Smooth muscle cell of the brain vasculature (primary cell): Measurements from ENCODE around the gene SRP9.
A peak's percentile ranks its signal among the peaks of the same experiment; 100 is the strongest.
"Not testable (repeated sequence)": the region's sequence is repeated elsewhere in the genome, so short reads cannot be mapped to it uniquely, and the experiment has no call there.

ENCODE experiments used
- DNase-seq: peaks from one replicate; pipeline ENCODE4 v3.0.0-alpha.2; 2012; ENCODE audit warnings: low read depth, low spot score

The SRP9 gene

GRCh38 chr1:225774281-225775147 is 3.1 kb upstream of the SRP9 start:
- DNase-seq, result no peak

GRCh38 chr1:225776294-225776693 is 1.3 kb upstream of the SRP9 start:
- no peak for DNase-seq

GRCh38 chr1:225777058-225777582 is 506 bp upstream of the SRP9 start:
- DNase-seq, result no peak

GRCh38 chr1:225778337-225778669 is 677 bp downstream of the SRP9 start:
- DNase-seq, result no peak

GRCh38 chr1:225779165-225779564 is 1.5 kb downstream of the SRP9 start:
- DNase-seq, result not testable (repeated sequence)

- no peak for DNase-seq
These were observed 2.5 kb downstream of the SRP9 start for GRCh38 chr1:225780134-225780533.

- no peak for DNase-seq
These were observed 3.0 kb downstream of the SRP9 start for GRCh38 chr1:225780630-225781029.

GRCh38 chr1:225789142-225789541 is 11.5 kb downstream of the SRP9 start:
- DNase-seq, result not testable (repeated sequence)

GRCh38 chr1:225794954-225795353 is 17.3 kb downstream of the SRP9 start:
- no peak for DNase-seq

- not testable (repeated sequence) for DNase-seq
These were observed 18.5 kb downstream of the SRP9 start for GRCh38 chr1:225796097-225796496.

- DNase-seq, result not testable (repeated sequence)
These were observed 23.5 kb downstream of the SRP9 start for GRCh38 chr1:225801146-225801545.

GRCh38 chr1:225806249-225806648 is 28.6 kb downstream of the SRP9 start:
- no peak for DNase-seq

GRCh38 chr1:225806736-225807135 is 29.1 kb downstream of the SRP9 start:
- not testable (repeated sequence) for DNase-seq

GRCh38 chr1:225808136-225808535 is 30.5 kb downstream of the SRP9 start:
- DNase-seq, result no peak

GRCh38 chr1:225809842-225810578 is 32.4 kb downstream of the SRP9 start, which contains the start of gene EPHX1:
Gene EPHX1, plus strand, starts transcription at chr1:225810124. Its CDS starts 18,606 bp downstream, at chr1:225828730.
- DNase-seq, result peak; percentile 62

- DNase-seq, result not testable (repeated sequence)
These were observed 33.2 kb downstream of the SRP9 start for GRCh38 chr1:225810579-225811538.

- no peak for DNase-seq
These were observed 34.2 kb downstream of the SRP9 start for GRCh38 chr1:225811622-225812487.

GRCh38 chr1:225812488-225813213 is 35.0 kb downstream of the SRP9 start:
- DNase-seq, result no peak

- DNase-seq, result peak; percentile 76
These were observed 35.8 kb downstream of the SRP9 start for GRCh38 chr1:225813214-225813964.
